ENCODE measurements around the gene PIK3R4.

The PIK3R4 gene

DNA sequence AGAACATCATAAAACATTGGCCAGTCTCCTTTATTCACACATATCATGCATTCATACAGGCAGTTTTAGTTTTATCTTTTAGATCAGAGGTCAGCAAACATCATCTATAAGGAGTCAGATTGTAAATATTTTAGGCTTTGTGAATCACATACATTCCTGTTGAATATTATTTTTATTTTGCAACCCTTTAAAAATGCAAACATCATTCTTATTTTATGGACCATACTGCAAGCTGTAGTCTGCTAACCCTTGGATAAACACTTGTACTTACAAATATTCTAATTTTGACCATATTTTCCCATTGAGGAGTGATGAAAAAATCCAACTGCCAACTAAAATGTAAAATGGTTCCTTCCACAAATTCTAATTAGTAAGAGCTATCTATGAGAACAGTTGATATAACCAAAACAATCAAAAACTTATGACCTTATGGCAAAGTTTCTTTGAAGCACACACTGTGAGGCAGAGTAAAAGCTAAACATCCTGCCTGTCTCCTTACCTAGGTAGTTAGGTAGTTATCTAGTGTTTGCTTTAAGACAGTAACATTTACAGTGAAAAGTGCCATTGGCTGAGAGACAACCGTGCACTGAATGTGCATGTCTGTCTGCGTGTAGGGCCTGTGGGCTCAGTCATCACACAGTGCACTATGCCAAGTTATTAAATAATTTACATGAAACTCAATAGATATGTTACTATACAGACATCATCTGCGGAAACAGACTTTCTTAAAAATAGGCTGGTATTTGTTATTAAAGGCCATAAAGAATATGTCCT is 57.7 kb downstream of the PIK3R4 start:
- DNase-seq (ENCODE audit: low read depth in 3 of 3), result no peak

DNA sequence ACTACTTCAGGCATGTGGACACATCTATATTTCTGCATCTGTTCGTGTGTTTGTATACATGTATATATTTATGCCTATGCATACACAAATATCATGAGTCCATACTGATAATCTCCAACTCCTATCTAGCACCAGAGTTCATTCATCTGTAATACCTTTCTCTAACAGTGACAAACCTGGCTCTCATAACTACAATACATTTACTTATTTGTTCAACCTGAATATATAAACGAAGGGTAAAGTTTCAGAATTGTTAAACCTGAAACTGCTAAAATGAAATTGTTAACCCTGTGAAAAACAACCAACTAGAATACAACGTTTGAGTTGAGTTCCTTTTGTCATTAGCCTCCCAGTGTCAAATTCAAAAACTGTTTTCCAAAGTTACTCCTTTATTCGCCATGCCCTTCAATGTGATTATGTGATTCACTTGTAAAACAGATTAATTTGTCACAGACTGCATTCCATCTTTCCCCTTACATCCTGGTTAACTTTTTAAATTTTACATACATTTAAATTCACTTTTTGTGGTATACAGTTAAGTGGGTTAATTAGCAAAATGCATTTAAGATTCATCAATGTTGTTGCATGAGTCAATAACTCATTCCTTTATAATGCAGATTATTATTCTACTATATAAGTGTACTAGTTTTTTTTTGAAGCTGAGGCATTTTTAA is 58.5 kb downstream of the PIK3R4 start:
- no peak for DNase-seq (ENCODE audit: low read depth in 3 of 3)

DNA sequence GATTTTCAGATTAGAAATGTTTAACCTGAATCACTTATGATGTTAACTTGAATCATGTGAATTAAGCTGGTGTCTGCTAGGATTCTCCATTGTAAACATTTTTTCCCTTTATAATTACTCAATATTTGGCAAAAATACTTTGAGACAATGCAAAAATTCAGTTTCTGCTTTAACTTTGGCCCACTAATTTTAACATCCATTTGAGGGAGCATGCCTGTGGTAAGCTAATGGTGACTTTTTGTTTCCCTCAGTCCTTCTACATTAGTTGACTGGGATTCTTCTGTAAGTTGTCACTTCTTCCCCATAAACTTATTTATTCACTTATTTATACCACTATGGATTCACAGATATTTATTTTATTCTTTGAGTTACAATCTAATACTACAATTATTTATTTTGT is 59.3 kb downstream of the PIK3R4 start:
- no peak for DNase-seq (ENCODE audit: low read depth in 3 of 3)

DNA sequence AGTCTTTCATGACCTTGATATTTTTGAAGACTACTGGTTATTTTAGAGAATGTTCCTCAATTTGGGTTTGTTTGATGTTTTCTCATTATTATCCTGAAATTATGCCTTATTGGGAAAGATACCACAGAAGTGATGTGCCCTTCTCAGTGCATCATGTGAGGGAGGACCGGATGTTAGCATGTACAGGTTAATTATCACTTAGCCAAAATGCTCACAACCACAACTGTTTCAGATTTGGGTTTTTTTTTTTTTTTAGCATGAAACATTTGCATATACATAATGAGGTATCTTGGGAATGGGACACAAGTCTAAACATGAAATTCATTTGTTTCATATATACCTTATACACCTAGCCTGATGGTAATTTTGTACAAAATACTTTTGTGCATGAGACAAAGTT is 59.8 kb downstream of the PIK3R4 start:
- DNase-seq (ENCODE audit: low read depth in 3 of 3), result no peak

DNA sequence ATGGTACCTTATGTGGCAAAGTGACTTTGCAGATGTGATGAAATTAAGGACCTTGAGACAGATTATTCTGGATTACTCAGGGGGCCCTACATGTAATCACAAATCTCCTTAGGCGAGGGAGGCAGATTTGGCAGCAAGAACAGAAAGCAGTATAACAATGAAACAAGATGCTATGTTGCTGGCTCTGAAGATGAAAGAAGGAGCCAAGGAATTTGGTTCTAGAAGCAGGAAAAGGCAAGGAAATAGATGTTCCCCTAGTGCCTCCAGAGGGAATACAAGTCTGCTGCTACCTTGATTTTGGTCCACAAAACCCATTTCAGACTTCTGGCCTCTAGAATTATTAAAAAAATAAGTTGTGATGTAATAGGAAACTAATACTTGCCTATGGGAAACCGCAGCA is 64.5 kb downstream of the PIK3R4 start:
- DNase-seq (ENCODE audit: low read depth in 3 of 3), result no peak

DNA sequence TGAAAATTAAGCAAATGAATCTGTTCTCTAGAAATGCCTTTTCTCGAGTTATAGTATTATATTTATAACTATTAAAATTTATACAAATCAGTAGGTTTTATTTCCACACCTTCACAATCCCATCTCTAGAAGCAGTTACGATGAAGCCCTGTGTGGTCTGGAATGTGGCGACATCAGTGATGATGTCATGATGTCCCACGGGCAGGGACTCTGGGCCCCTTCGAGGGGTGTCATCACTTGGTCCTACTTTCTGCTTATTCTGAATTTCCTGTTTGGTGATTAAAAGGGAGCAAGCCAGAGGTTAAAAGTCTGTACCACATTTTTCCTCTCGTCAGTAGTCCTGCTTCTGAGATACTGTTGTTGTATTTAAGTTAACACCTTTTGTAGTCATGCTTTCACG is 67.4 kb downstream of the PIK3R4 start:
- DNase-seq (ENCODE audit: low read depth in 3 of 3), result no peak

DNA sequence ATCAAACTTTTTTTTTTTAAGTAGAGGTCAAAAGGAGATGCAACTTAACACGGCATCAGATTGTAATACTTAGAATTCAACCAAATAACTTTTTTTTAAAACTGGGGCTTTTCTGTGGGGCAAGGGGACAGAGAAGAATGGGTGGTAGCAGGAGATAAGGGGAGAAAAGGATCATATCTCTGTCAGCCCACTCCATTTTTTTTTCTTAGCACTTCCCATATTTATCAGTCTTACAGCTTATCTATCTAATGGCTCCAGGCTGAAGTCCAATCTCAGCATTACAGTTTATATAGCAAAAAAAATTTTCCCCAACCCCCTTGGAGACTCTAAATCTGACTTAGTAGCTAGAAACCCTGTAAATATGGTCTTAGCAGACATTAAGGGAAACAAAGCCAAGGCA is 69.3 kb downstream of the PIK3R4 start:
- DNase-seq (ENCODE audit: low read depth in 3 of 3), result no peak

DNA sequence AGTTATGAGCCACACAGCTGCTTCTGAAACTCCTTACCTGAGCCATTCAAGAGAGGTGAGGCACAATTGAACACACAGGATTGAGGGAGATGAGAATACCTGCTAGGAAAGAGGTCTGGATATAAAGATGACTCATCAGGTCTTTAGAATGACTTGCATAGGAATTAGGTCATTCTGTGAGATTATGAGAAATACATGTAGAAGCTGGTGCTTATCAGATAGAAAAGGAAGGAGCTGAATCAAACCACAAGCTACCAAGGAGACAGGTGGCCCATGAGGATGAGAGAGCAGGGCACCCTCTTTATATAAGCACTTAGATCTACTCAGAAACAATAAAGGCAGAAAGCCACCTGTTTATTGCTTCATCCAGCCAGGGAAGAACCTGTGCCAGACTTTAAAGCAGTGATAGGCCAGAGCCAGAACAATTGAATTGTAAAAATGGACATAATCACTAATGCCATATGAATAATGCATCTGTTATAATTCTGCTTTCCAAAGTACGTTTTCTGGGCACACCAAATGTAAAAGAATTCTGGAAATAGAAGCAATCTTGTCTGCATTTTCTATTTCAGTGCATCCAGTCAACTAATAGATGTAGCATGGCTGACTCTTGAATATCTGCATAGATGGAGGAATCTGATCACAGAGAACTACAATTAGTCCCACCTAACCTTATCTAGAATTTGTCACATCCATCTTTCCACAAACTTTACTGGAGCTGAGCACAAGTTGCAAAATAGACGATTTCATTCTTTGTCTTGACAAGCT is 74.9 kb downstream of the PIK3R4 start:
- DNase-seq (ENCODE audit: low read depth in 3 of 3), result no peak

DNA sequence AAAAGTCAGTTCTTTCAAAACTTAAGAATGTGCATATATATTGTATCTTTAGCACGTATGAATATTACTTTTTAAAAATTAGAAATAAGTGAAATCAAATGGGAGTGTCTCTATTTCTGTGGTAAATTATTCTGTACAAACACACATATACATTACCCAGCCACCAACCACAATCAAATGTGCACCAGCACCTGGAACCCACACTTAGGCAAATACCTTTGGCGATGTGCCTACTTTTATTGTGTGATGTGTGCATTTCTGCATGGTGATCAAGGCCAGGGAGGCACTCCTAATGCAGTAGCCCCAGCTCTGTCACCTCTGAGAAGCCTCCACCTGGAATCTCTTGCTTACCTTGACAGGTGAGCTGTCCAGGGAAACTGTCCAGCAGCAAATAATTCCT is 76.9 kb downstream of the PIK3R4 start:
- no peak for DNase-seq (ENCODE audit: low read depth in 3 of 3)

DNA sequence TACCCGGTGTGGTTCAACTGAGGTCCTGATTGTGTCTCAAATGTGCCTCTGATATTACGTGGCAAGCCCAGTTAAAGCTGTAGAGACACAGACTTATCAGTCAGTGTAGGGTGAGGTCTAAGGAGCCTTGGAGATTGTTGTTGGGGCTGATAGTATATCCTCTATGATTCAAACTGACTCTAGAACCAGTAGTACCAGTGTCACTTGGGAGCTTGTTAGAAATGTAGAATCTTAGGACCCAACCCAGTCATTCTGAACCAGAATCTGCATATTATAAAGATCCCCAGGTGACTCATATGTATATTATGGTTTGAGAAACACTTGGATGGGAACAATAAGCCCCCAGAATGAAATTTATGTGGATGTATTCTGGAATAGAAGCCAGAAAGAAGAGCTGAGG is 83.5 kb downstream of the PIK3R4 start:
- no peak for DNase-seq (ENCODE audit: low read depth in 3 of 3)

DNA sequence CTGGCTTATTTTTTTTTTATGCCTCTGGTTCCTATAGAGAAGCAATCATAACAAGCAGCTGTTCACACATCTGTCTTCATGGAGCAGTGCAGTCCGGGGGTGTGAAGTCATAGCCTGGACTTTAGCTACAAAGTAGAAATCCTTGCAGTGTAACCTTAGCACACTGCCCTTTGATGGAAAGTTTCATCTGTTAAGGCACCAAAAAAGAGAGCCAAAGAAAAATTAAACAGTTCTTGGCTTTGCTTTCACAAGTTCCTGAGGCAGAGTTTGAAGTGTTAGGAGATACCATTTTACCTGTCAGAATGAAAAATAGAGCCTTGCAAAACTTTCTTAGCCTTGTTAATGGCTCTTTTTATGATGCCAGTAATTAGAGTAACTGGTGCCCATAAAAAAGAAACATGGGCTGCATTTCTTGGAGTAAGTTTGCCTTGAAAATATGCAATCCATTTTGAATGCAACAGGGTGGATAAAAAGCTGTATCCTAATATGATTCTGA is 84.1 kb downstream of the PIK3R4 start:
- no peak for DNase-seq (ENCODE audit: low read depth in 3 of 3)

DNA sequence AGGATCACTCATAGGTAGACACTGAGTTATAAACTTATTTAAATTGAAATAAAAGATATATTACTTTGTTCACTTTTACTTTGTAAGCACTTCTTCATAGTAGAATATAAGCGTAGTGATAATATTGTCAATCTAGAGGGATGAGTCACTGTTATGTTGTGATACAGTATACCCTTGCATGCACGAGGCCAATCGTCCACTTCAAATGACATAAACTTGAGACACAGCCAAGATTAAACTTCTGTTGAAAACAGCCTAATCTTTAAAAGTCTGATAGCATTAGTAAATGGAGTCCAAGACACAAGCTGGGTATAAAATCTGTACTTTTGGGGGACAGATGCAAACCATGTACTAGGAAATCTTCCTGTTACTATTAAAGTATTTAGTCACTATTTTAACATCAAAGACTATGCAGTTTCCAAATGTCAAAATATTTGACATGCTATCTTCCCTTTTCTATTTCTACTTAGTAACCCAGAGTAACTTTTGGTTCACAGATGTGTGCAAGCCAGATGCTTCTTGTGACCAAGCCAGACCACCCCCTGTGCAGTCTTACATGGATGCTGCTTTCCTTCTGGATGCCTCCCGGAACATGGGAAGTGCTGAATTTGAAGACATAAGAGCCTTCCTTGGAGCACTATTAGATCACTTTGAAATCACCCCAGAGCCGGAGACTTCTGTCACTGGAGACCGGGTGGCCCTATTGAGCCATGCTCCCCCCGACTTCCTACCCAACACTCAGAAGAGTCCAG is 85.3 kb downstream of the PIK3R4 start:
- DNase-seq (ENCODE audit: low read depth in 3 of 3), result no peak

DNA sequence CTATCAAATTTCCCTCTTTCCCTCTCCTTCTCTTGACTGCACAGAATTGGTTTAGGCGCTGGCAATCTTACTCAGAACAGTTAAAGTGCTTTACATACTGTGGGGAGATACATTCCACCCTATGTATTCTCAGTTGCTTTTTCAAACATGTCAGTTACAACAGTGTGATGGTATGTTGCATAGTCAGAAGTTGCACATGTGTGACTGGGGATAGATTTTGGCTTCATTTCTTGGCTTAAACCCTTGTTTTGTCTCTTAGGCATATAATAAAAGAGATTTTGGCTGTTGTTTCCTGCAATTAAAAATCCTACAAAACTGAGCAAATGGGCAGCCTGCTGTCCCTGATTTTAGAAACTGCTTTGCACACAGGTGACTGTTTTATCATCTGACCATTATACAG is 86.7 kb downstream of the PIK3R4 start:
- no peak for DNase-seq (ENCODE audit: low read depth in 3 of 3)

DNA sequence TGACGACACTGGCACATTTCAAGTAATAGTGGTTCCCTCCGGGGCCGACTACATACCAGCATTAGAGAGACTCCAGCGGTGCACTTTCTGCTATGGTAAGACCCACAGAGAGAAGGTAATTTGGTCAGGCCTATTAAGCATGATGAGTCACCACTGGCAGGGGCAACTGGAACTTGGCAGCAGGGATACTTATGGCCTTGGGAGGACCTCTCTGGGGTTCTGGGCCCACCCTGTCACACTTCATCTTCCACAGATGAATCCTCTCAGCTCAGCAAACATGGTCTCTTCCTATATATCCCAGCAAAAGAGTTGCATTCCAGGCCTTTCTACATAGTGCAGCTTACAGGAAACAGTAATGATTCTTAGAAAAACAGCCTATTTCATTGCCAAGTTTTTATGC is 88.0 kb downstream of the PIK3R4 start:
- no peak for DNase-seq (ENCODE audit: low read depth in 3 of 3)

DNA sequence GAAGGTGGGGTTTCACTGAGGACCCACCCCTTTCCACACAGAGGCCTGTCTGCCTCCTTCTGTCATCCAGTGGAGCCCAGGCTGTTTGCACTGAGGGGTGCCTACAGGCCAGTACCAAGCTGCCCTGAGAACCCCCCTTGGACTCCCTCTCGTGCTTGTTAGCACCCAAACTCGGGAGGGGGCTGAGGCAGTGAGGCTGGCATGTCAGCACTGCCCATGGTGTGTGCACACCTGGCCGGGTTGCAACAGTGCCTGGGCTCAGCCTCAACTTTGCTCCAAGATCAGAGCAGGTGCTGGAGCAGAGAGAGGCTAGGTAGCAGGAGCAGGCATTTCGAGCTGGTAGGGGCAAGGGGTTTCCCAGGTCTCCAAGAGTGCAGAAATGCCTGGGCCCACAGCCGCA is 90.0 kb downstream of the PIK3R4 start:
- no peak for DNase-seq (ENCODE audit: low read depth in 3 of 3)

DNA sequence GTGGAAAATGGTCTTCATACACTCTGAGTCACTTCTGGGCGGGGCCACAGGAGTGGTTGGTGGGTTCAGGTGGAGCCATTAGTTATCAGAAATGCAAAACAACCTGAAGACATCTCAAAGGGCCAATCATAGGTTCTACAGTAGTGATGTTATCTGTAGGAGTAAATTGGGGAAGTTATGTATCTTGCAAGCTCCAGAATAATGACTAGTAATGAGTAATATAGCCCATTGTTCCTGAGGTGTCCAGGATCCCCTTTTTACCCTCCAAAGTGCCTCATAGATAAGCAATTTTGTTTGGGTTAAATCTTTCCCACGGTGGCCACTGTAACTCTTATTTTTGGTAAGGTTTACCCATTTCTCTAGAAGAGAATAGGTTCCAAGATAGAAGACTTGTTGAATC is 91.7 kb downstream of the PIK3R4 start:
- DNase-seq (ENCODE audit: low read depth in 3 of 3), result no peak

DNA sequence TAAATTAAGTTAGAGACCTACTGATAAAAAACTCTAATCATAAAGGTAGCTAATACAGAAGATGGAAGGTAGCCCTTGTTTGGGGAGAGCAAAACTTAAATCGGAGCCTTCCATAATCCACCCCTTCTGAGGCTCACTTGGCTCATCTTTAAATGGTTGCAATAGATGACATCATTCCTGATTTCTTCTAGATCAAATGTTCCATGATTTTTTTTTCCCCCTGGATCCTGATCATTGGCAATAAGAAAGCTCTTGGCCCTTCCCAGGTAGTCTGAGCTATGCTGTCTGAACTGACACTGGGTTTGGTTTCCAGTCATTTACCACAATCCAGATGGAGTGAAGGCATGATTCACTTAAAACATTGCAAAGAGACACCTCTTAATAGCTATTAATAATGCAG is 92.5 kb downstream of the PIK3R4 start:
- DNase-seq (ENCODE audit: low read depth in 3 of 3), result no peak

DNA sequence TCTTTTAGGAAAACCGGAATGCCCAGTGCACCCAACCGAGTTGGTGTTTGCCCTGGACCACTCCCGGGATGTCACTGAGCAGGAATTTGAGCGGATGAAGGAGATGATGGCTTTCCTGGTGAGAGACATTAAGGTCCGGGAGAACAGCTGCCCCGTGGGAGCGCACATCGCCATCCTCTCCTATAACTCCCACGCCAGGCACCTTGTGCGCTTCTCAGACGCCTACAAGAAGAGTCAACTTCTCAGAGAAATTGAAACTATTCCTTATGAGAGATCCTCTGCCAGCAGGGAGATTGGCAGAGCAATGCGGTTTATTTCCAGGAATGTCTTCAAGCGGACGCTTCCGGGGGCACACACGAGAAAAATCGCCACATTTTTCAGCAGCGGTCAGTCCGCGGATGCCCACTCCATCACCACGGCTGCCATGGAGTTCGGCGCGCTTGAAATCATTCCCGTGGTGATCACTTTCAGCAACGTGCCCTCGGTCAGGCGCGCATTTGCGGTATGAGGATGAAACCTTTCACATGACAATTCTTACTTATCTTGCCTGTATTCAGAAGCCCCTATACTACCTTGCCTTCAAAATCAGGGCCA is 97.5 kb downstream of the PIK3R4 start:
- DNase-seq (ENCODE audit: low read depth in 3 of 3), result no peak

DNA sequence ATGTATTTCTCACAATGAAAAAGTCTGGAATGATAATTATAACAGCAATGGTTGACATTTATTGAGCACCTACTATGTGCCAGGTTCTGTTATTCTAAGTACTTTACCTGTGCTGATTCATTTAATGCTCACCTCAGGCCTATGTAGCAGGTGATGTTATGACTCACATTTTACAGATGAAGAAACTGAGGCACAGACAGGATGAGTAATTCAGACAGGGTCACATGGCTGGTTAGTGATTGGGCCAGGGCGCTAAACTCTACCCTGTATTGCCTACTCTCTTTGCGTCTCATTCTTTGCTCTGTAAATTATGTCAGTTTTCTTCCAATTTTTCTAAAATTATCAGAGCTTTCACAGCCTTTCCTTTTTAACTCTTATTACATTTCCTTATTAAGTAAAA is 98.3 kb downstream of the PIK3R4 start:
- DNase-seq (ENCODE audit: low read depth in 3 of 3), result no peak

DNA sequence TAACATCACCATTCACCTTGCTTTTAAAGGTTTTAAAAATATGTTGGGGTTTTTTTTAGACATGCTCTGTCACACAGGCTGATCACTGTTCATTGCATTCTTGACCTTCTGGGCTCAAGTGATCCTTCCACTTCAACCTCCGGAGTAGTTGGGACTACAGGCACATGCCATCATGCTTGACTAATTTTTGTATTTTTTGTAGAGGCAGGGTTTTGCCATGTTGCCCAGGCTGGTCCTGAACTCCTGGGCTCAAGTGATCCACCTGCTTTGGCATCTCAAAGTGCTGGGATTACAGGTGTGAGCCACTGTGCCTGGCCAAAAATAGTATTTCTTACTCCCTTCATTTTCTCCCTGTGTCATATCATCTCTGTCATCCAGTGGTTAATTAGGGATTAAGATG is 101.4 kb downstream of the PIK3R4 start:
- DNase-seq (ENCODE audit: low read depth in 3 of 3), result no peak

DNA sequence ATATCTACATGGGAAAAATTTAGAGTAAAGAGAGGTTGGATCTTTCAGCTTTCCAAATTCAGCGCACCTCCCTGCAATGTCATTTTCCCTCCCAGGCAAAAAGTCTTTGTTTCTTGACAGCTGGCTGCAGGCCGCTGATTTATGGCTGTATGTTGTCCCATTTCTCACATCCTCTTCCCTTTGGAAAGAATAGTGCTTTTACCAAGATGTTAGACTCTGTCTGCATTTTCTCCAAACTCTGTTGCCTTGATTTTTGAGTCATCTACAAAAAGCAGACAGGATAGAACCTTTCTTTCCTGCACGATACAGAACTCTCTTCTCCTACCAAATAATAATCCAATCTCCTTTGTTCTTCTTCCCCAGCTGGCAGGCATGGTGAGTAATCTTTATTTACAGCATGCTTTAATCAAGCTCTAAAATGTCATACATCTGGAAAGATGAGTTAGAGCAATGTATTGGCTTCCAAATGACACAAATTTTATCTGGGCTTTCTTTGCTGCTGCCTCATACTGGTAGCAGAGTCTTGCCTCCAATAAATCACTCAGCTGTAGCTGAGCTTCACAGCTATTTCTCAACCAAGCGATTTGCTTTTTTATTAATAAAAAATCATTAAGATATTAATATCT is 101.9 kb downstream of the PIK3R4 start:
- DNase-seq (ENCODE audit: low read depth in 3 of 3), result no peak

Data from stimulated activated CD4-positive, alpha-beta T cell treated with anti-CD3 and anti-CD28 coated beads, TNF-alpha, amount 100 ng/mL, for 24 hours (primary cell).